ENCODE data around the gene FRYL.

GRCh38 chr4:48589098-48589445 is 191.0 kb downstream of the FRYL start:
- TF ChIP-seq, protein P1, sequence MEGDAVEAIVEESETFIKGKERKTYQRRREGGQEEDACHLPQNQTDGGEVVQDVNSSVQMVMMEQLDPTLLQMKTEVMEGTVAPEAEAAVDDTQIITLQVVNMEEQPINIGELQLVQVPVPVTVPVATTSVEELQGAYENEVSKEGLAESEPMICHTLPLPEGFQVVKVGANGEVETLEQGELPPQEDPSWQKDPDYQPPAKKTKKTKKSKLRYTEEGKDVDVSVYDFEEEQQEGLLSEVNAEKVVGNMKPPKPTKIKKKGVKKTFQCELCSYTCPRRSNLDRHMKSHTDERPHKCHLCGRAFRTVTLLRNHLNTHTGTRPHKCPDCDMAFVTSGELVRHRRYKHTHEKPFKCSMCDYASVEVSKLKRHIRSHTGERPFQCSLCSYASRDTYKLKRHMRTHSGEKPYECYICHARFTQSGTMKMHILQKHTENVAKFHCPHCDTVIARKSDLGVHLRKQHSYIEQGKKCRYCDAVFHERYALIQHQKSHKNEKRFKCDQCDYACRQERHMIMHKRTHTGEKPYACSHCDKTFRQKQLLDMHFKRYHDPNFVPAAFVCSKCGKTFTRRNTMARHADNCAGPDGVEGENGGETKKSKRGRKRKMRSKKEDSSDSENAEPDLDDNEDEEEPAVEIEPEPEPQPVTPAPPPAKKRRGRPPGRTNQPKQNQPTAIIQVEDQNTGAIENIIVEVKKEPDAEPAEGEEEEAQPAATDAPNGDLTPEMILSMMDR (conservative IDR thresholded peaks at IDR 0.05; ENCODE audit: low read depth, low read length), result no peak
- no peak for TF ChIP-seq EZH2 (IDR thresholded peaks at IDR 0.05; ENCODE audit: borderline replicate concordance, low read depth, low read length, poor library complexity, severe bottlenecking)

Data from A673 (cell line).